Testis (tissue), 2 donors: ENCODE results near the gene DNM3.

Source experiments
- POLR2A ChIP-seq: fragments of 450-650 bp; IDR thresholded peaks from one replicate; pipeline ENCODE4 v1.6.1; 2017; ENCODE audit warnings: antibody characterized with exemption, mild to moderate bottlenecking, moderate library complexity
- TF ChIP-seq, protein P1 (sequence below), 3 experiments: fragments of 450-650 bp in 2 of 3; fragments of 200-600 bp in 1 of 3; sonication (generic) in 1 of 3; IDR thresholded peaks; one replicate each; pipeline ENCODE4 v1.5.1; 2016 to 2019; ENCODE audit warnings: antibody characterized with exemption in 3 of 3, mild to moderate bottlenecking in 2 of 3, moderate library complexity in 1 of 3

- TF ChIP-seq, protein P1, sequence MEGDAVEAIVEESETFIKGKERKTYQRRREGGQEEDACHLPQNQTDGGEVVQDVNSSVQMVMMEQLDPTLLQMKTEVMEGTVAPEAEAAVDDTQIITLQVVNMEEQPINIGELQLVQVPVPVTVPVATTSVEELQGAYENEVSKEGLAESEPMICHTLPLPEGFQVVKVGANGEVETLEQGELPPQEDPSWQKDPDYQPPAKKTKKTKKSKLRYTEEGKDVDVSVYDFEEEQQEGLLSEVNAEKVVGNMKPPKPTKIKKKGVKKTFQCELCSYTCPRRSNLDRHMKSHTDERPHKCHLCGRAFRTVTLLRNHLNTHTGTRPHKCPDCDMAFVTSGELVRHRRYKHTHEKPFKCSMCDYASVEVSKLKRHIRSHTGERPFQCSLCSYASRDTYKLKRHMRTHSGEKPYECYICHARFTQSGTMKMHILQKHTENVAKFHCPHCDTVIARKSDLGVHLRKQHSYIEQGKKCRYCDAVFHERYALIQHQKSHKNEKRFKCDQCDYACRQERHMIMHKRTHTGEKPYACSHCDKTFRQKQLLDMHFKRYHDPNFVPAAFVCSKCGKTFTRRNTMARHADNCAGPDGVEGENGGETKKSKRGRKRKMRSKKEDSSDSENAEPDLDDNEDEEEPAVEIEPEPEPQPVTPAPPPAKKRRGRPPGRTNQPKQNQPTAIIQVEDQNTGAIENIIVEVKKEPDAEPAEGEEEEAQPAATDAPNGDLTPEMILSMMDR (IDR thresholded peaks at IDR 0.05), result no peak
- TF ChIP-seq POLR2A, result no peak
Measured at GRCh38 chr1:172378109-172378760, 536.9 kb downstream of the DNM3 start.
